ENCODE measurements around the gene CCNL2. TPM values are rescaled to one million over a fixed set of nuclear protein-coding genes. Genes with fewer than 3 reads are reported as not detected.
A peak's percentile ranks its signal among the peaks of the same experiment; 100 is the strongest.

Gene CCNL2
- total and polyA plus RNA-seq, 2 of the 13 experiments (the other 11 are each of a cell fraction or from before 2014, with no cell fraction given) = 105 to 340 TPM

GRCh38 chr1:1430114-1430982 lies 31.2 kb upstream of the CCNL2 start (continued):
- peak; percentile 11; the same call in 1 of the 2 replicates for TF ChIP-seq FOXP4 (CRISPR knock-in tag; IDR thresholded peaks at IDR 0.05)
- peak; percentile 38; the same call in 1 of the 2 replicates for TF ChIP-seq GATAD1 (CRISPR knock-in tag; IDR thresholded peaks at IDR 0.05)
- no peak for TF ChIP-seq SIX4 (CRISPR knock-in tag; IDR thresholded peaks at IDR 0.05)
- TF ChIP-seq PHF8 (CRISPR knock-in tag; IDR thresholded peaks at IDR 0.05) = peak; percentile 66
- peak; percentile 100 for TF ChIP-seq AGO2 (optimal IDR thresholded peaks at IDR 0.05; ENCODE audit: low read depth, low read length)
- peak; percentile 32 for TF ChIP-seq HIVEP1 (CRISPR knock-in tag; IDR thresholded peaks at IDR 0.05)
- peak; percentile 57; the same call in 1 of the 2 replicates for TF ChIP-seq ZNF772 (CRISPR knock-in tag; IDR thresholded peaks at IDR 0.05)
- TF ChIP-seq MED1 (CRISPR knock-in tag; IDR thresholded peaks at IDR 0.05) = 0 out of 2 replicates have a peak, but pooled peaks have one; percentile 7
- no peak for TF ChIP-seq DZIP1 (CRISPR knock-in tag; IDR thresholded peaks at IDR 0.05)
- TF ChIP-seq, protein P1, sequence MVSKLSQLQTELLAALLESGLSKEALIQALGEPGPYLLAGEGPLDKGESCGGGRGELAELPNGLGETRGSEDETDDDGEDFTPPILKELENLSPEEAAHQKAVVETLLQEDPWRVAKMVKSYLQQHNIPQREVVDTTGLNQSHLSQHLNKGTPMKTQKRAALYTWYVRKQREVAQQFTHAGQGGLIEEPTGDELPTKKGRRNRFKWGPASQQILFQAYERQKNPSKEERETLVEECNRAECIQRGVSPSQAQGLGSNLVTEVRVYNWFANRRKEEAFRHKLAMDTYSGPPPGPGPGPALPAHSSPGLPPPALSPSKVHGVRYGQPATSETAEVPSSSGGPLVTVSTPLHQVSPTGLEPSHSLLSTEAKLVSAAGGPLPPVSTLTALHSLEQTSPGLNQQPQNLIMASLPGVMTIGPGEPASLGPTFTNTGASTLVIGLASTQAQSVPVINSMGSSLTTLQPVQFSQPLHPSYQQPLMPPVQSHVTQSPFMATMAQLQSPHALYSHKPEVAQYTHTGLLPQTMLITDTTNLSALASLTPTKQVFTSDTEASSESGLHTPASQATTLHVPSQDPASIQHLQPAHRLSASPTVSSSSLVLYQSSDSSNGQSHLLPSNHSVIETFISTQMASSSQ (IDR thresholded peaks at IDR 0.05; ENCODE audit: low read depth) = 0 out of 2 replicates have a peak, but pooled peaks have one; percentile 14
- TF ChIP-seq, protein P1 (CRISPR knock-in tag; IDR thresholded peaks at IDR 0.05; ENCODE audit: borderline replicate concordance) = 0 out of 2 replicates have a peak, but pooled peaks have one; percentile 17
- no peak for TF ChIP-seq ZFP41 (CRISPR knock-in tag; IDR thresholded peaks at IDR 0.05; ENCODE audit: borderline replicate concordance)
- TF ChIP-seq, protein P2, sequence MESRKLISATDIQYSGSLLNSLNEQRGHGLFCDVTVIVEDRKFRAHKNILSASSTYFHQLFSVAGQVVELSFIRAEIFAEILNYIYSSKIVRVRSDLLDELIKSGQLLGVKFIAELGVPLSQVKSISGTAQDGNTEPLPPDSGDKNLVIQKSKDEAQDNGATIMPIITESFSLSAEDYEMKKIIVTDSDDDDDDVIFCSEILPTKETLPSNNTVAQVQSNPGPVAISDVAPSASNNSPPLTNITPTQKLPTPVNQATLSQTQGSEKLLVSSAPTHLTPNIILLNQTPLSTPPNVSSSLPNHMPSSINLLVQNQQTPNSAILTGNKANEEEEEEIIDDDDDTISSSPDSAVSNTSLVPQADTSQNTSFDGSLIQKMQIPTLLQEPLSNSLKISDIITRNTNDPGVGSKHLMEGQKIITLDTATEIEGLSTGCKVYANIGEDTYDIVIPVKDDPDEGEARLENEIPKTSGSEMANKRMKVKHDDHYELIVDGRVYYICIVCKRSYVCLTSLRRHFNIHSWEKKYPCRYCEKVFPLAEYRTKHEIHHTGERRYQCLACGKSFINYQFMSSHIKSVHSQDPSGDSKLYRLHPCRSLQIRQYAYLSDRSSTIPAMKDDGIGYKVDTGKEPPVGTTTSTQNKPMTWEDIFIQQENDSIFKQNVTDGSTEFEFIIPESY (CRISPR knock-in tag; IDR thresholded peaks at IDR 0.05) = 0 out of 2 replicates have a peak, but pooled peaks have one; percentile 29
- TF ChIP-seq NR2C2 (CRISPR knock-in tag; IDR thresholded peaks at IDR 0.05; ENCODE audit: borderline replicate concordance) = peak; percentile 33; the same call in 1 of the 2 replicates
- peak; percentile 48 for TF ChIP-seq THAP11 (CRISPR knock-in tag; IDR thresholded peaks at IDR 0.05)
- TF ChIP-seq MEF2D (CRISPR knock-in tag; IDR thresholded peaks at IDR 0.05) = no peak
- TF ChIP-seq ZNF780A (CRISPR knock-in tag; IDR thresholded peaks at IDR 0.05) = 0 out of 2 replicates have a peak, but pooled peaks have one; percentile 27
- TF ChIP-seq TBX2 (CRISPR knock-in tag; IDR thresholded peaks at IDR 0.05; ENCODE audit: borderline replicate concordance) = peak; percentile 71
